GM19463 (cell line): ENCODE data around the gene RNU1-4.
"Not testable (repeated sequence)": the region's sequence is repeated elsewhere in the genome, so short reads cannot be mapped to it uniquely, and the experiment has no call there.

Experiments
- ATAC-seq: cut with Tn5 transposase; IDR thresholded peaks from one replicate; pipeline ENCODE4 v1.9.1; 2021; ENCODE audit warnings: mild to moderate bottlenecking, moderate library complexity; ENCODE audit not compliant: unreplicated experiment

The RNU1-4 gene

DNA sequence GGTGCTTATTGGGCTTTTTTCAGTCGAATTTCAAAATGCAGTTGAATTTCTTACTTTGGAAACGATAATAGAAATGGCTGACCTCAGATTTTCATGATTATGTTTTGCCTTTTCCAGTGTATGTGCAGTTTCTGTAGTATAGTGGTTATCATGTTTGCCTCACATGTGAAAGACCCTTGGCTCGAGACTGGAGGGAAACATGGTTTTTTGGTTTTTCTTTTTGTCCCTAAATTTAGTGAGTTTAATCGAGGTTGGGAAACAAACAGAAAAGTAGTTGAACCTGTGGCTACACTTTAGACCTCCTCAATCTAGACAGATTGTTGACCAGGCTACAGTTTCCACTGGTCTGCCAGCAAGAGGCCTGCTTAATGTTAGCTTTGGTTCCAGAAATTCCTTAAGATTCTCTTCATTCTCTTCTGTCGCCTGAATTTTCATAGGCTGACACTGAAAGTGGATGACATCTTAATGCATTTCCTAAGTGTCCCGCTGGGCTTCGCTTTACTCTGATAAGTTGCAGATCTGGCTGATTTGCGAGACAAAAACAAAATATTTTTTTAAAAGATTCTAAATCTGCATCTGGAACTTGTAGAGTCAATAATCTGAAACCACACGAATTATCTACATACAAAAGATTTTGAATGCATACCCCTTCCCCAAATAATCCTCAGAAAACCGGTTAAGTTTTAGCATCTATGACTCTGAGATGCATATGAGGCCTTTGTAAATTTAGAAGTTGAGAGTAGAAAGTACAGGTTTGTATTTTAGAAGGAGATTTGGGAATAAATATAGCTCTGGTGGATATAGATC is 14.7 kb upstream of the RNU1-4 start:
- ATAC-seq = not testable (repeated sequence)

DNA sequence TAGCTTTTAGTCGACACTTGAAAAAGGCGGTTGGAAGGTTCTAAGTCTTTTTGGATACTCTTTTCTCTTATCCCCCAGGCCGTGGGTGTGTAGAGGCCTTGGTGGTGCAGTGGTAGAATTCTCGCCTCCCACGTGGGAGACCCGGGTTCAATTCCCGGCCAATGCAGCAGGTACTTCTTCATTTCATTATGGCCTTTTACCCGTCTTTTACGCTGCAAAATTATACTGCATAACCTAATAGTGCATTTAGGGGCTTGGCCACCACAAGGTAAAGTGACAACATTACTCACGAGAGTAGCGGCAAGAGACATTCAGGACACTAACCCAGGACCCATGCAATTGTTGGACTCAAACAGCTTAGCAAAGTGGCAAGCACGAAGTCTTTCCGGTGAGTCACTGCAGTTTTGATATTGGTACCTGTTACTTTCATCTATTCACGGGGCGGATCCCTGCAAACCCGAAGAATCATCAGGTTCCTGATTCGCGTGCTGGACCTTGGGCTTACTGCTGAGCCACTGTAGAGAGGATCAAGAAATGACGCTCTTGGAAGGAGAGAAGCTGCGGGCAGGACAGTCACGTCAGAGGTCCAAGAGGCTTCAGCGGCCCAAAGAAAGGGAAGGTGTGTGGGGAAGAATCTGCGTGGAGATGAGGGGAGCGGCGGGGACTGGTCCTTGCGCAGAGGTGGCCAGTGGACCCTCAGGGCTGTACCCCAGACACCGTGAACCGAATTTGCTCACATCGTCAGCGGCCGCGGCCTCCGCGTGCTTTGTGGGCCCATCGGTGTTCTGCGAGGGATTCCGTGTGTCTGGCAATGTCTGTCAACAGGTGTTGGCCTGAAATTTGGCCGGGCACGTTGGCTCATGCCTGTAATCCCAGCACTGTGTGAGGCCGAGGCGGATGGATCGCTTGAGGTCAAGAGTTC is 12.9 kb upstream of the RNU1-4 start:
- no peak for ATAC-seq

DNA sequence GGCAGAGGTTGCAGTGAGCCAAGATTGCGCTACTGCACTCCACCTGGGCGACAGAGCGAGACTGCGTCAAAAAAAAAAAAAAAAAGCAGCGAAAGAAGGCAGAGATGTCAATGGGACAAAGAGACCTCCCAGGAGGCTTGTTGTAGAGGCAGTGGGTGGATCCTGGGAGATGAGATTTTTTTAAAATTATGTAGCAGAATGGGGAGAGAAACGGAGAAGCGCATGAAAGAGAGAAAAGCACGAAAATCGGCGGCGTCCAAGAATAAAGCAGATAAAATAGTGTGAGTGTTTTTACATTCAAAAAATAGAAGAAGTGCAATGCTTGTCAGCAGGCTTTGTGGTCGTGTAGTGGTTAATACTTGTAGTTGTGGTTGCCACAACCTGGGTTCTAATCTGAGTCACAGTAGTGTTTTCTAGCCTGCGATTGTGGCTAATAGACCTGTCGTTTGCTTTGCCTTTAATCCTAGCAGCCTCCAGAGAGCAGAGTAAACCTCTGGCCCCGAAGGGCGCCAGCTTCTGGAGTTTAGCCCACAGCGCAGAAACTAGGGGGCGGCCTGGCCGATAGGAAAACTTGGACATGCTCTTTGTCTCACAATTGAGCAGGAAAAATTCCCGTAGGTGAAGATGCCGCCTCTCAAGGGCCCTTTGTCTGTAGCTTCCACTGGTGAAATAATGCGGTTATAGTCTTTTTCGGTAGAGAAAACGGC is 11.9 kb upstream of the RNU1-4 start:
- ATAC-seq = not testable (repeated sequence)

DNA sequence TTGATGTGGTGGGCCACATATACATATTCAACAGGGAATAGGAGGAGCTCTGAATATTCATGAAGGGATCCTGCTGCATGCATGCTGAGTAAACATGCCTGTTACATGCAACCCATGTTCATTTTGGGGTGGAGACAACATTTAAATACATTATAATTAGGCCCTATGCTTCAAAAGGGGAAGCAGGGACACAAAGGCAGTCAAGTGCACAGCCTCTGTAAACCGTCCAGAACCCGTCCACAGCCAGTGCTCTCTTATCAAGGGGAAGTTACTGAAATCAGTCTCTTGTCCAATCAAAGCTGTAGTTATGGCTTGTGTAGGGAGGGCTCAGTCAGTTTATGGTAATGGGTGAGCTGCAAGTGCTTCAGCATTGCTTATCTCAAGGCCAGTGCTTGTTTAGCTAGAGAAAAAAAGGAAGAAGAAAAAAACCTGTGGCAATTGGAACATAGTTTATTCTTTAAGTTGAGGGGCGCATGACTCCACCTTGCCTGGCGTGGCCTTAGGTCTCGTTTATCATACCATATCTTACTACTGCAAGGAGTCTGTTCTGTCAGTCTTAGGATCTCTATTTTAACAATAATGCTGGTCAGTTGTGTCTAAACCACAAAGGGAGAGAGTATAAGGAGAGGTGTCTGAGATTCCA is 7.9 kb upstream of the RNU1-4 start:
- ATAC-seq = not testable (repeated sequence)

DNA sequence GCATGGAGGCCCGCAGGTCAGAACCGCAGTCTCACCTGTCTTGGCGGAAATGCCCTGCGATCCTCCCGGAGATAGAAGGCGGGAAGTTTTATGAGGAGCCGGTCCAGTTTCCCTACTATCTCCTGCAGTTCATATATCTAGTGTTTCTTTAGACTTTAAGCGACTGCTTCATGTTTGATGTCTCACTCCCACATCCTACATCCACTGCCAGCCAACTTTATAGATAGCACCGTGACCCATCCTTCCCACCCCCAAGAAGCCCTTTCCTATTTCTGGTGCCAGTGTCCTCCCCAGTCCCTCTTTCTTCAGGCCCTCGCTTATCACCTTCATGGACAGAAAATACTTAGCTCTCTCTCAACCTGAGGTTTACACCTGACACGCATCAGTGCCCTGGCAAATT is 914 bp downstream of the RNU1-4 start:
- ATAC-seq = not testable (repeated sequence)

DNA sequence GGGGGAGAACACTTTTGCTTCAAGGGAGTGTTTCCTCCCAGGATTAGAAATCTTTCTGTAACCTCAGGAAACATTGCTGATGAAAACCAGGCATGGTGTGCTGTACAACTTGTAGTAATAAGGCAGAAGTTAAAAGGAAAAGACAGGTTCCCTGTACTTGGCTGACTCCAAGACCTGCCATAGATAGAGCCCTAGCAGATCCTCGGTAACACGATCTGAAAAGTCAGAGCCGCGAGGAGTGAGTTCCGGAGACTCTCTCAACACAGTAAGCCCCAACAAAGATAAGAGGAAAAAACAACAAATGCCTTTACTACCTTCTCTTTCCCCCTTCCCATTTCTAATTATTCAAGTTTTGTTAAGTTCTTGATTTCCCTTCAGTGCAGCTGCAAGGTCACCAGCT is 7.3 kb downstream of the RNU1-4 start:
- ATAC-seq = not testable (repeated sequence)

DNA sequence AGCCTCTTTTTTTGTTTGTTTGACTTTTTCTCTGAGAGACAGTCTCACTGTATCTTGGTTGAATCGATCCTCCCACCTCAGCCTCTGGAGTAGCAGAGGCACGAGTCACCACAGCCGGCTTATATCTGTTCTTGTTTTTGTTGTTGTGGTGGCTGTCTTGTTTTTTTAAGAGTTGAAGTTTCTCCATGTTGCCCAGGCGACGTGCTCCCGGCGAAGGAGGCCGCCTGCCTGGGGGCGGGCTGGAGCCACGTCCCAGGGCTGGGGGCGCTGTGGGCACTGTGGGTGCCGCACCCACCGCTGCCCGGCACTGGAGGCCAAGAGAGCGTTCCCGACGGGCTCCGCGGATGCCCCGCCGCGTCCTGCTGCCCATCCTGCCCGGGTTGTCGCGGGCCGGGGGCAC is 8.4 kb downstream of the RNU1-4 start:
- ATAC-seq = not testable (repeated sequence)

DNA sequence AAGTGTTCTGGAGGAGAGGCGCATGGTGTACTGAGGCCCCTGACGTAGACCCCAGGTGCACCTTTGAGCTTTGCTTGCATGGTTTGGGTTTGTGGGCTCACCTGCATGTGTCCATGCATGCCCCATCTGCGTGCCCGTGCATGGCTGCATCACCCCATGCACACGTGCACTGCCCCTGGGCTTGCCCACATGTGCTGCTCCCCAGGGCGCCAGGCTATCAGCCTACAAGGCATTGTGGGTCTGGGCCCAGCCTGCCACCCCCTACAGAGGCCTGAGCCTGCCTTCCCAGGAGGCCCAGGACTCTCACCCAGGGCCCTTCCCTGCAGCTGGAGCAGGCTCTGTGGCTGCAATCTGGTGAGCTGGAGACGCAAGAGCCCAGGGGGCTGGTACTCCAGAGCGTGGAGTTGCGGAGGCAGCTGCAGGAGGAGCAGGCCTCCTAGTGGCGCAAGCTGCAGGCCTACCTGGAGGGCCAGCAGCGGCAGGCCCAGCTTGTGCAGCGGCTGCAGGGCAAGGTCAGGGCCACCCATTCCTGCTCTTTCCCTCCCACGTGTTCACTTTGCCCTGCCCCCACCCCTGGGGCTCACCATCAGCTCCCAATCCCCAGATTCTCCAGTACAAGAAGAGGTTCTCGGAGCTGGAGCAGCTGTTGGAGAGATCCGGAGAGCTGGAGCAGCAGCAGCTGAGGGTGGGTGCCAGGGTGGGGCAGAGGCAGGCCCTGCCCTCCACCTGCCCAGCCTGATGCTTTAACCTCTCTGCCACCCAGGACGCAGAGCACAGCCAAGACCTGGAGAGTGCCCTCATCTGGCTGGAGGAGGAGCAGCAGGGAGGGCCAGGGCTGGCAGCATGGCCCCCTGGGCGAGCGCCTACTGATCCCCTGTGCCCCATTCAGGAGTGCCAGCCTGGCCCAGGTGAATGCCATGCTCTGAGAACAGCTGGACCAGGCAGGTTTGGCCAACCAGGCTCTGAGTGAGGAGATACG is 9.9 kb downstream of the RNU1-4 start:
- not testable (repeated sequence) for ATAC-seq

DNA sequence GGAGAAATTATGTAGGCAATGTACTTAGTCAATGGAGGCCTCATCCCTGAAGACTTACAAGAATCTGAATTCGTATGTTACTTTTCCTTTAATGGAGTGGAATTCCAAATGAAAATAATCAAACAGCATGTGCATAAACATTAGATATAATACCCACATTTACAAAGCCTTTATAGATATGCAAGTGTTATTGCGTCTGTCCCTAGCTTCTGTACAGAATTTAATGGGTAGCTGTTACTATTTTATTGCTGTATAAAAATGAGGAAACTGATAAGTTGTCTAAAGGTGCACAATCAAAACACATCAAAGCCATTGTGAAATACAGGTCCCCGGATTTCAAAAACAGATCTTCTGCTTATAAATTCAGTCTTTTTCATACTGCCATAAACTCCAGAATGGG is 12.5 kb downstream of the RNU1-4 start:
- ATAC-seq = not testable (repeated sequence)

DNA sequence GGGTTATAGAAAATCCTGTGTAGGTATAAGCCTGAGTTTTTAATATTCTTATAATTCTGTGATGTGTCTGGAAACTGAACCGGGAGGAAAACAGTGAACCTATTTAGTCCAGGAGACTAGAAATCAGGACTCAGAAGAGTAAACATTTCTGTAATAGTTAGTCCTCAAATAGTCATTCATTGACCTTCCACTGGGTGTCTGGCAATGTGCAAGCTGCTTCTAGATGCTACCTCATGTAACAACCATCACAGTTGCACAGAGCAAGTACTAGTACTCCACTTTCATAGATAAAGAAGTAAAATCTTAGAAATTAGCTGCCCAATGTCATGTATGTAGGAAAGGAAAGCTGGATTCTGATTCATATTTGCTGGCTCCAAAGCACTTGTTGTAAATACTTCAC is 15.1 kb downstream of the RNU1-4 start:
- ATAC-seq = not testable (repeated sequence)

DNA sequence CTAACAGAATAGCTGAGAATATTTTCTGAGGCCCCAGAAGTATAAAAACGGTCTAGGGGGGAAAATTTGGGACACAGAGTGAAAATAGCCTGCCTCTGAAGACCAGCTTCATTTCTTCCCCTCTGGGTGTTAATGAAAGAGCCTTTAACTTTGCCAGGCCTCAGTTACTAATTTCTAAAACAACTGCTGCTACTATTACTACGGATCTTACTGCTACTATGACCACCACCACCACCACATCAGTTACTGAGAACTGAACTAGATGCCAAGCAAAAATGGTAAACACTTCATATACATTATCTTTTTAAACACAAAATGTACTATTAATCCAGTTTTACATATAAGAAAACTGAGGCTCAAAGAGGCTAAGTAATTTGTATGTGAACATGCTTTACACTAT is 15.6 kb downstream of the RNU1-4 start:
- not testable (repeated sequence) for ATAC-seq

DNA sequence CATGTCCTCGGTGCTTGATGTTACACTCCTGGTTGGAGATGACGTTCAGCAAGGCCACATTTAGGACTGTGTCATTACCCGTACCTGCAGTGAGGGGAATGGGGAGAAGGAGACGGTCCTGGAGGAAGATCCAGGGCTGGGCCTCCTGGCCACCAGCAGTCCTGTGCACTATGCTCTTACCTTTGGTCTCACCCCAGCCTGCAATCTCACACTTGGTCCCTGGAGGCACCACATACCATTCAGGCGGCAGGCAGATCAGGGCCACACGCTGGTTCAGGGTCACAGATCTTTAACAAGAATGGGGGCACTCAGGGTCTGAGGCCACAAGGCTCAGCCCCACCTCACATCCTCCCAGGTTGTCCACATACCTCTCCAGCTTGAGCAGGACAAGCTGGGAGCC is 17.3 kb downstream of the RNU1-4 start:
- ATAC-seq = not testable (repeated sequence)

DNA sequence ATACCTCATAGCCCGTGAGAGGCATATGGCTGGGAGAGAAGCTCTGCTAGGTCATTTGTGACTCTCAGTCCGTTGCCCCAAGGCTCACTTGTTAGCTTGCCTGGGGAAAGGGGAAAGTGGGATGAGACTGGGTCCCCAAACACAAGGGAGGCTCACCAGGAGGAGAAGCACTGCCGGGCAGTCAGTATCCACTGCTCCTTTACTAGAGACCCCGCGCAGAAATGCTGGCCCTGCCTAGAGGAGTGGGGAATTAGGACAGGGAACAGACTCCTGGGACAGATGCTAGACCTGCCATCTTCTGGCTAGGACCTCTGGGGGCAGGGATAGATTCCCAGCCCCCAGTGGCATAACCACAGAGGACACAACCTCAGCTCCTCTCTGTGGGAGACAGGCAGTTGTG is 17.7 kb downstream of the RNU1-4 start:
- ATAC-seq = not testable (repeated sequence)

DNA sequence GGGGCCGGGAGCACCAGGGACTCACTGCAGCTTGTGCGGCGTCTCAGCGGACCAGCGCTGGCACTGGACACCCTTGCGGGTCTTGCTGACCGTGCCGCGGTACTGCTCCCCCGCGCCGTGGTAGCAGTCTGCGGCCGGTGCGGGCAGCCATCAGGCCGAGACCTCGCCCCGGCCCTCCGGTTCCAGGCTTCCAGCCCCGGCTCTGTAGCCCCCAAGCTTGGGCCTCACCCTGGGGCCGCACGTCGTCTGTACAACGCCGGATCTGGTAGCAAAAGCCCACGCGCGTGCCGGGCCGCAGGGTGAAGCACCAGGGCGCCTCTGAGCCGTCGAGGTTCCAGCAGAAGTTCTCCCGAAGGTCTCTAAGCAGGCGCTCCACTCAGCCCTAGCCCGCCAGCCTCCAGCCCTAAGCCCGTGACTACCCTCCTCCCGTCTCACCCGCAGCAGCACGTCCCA is 18.8 kb downstream of the RNU1-4 start:
- ATAC-seq = not testable (repeated sequence)

DNA sequence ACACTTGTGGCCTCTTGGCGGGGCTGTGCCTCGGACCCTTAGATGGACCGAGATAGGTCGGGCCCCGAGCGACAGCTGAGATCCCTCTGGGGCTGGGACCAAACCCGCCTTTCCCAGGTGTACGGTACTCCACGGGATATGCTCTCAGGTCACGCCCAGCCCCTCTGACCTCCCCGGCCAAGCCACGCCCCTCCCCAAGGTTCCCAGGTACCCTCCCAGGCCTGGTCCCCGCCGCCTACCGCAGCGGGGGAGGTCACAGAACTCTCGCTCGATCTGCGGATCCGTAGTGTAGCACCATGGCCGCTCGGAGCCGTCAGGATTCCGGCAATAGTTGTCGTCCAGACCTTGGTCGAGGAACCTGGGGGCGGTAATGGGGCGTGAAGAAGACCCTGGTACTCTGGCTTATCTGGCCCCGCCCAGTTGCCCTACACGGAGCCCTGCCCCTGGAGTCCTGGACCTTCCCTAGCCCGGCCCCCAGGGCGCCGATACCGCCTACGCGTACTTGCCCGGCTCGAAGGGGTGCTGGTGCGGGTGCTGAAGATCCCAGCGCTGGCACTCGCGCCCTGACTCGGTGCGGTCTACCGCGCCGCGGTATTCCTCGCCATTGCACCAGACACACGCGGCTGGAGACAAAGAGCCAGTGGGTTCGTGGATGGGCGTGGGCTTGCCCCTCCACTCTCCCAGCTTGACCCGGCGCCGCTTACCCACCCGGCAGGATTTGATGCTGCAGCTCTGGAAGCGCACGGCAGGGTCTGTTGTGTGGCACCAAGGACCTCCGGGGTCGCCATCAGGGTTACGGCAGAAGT is 19.5 kb downstream of the RNU1-4 start:
- not testable (repeated sequence) for ATAC-seq

DNA sequence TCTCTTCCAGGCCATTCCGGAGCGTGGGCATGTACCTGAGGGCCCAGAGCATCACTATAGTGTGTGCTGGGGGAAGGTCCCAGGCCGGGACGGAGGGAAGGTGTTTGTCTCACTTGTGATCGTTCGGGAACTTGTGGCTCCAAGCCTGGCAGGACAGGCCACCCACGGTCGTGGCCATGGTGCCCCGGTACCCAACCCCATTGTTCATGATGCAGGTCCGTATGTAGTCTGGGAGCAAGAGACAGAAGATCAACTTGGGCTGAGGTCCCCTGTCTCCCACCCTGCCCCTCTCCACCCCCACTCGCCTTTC is 20.1 kb downstream of the RNU1-4 start:
- ATAC-seq = not testable (repeated sequence)

DNA sequence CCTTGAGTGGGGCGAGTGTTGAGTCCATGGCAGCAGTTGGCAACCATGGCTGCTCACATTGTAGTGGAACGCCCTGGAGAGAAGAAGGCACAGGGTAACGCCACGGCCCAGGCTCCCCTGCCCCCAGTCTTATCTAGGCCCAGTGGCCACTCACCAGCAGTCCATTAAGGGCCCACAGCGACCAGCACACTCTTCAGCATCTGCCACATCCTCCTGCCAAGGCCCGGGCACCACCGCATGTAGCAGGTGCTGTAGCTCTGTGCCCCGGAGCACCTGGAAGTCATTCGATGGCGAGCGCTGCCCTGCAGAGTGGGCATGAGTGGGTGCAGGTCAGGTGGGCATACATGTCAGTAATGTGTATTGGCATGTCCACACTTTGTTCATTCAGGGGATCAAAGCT is 20.5 kb downstream of the RNU1-4 start:
- not testable (repeated sequence) for ATAC-seq

DNA sequence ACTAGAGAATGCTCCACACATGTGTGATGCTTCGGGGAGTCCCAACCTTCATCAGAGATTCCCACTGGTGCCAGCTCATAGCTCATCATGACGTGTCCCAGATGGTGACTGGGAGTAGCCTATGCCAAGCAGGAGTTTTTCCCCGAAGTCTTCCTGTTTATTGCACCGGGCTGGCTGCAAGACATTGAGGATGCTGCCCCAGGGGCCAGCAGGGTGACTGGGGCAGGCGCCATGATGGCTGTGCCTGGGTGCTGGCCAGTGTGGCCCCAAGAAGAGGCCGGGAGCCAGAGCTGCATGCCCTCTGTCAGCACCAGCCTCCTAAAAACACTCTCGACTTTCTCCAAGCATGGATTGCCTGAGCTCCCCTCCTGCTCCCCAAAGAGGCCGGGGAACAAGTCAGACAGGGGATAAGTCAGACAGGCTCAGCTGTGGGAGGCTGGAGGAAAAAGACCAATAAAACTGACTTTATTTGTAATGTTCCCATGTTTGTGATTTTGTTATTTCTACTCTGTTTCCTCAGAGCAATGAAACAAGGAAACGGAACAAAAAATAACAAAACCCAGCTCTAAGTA is 24.0 kb downstream of the RNU1-4 start:
- ATAC-seq = not testable (repeated sequence)
